Left ventricle myocardium superior (tissue), 1 donor: ENCODE results near the gene GNAQ. TPM values are rescaled to one million over a fixed set of nuclear protein-coding genes. Genes with fewer than 3 reads are reported as not detected.
"Not testable (repeated sequence)": the region's sequence is repeated elsewhere in the genome, so short reads cannot be mapped to it uniquely, and the experiment has no call there.

Experiments used
- ATAC-seq: fragments of 200-7000 bp; cut with Tn5 transposase; one replicate; pipeline ENCODE4 v1.9.1; 2020; ENCODE audit warnings: mild to moderate bottlenecking, moderate library complexity
- DNase-seq: peaks from one replicate; pipeline ENCODE4 v3.0.0-alpha.2; 2020
- intact Hi-C: fragments of 100-400 bp; cut with micrococcal nuclease; formaldehyde crosslinking; loops from one replicate; pipeline ENCODE4 v1.11.0; 2022
- total RNA-seq: library from RNA; stranded (reverse); fragmentation: NEBNext Ultra II Directional; extraction: Animal tissue kit (Norgen Biotek cat#: 25700); gene quantifications from one replicate; pipeline ENCODE4 v1.2.1, GENCODE V29; 2021
- donor health status: DM: no; HTN: yes; CAD: no; lungs with severe emphysema.

Gene GNAQ
- total RNA-seq, 1 donor from 2014 or later, result 13.7 TPM

- ATAC-seq, result no peak
- intact Hi-C loops, result no loop called here
- no peak for DNase-seq
Measured at GRCh38 chr9:77712533-77713130, 319.0 kb downstream of the GNAQ start.

- intact Hi-C loops, result no loop called here
- no peak for DNase-seq
- no peak for ATAC-seq
Measured at GRCh38 chr9:77710965-77711648, 320.5 kb downstream of the GNAQ start.

GRCh38 chr9:77710316-77710715, 321.3 kb downstream of the GNAQ start:
- DNase-seq (no peak), ATAC-seq (no peak)
- intact Hi-C loops, result no loop called here

- DNase-seq, result no peak
- no peak for ATAC-seq
- intact Hi-C loops, result no loop called here
Measured at GRCh38 chr9:77708064-77708815, 323.4 kb downstream of the GNAQ start.

GRCh38 chr9:77707383-77708063, 324.1 kb downstream of the GNAQ start:
- DNase-seq (peak; percentile 46), ATAC-seq (peak; percentile 93)
- intact Hi-C loops, result no loop called here

GRCh38 chr9:77705636-77706035, 326.0 kb downstream of the GNAQ start:
- DNase-seq (no peak), ATAC-seq (no peak)
- intact Hi-C loops, result no loop called here

GRCh38 chr9:77702521-77703390, 328.9 kb downstream of the GNAQ start:
- ATAC-seq, DNase-seq, intact Hi-C loops: not testable (repeated sequence)

- no peak for DNase-seq
- intact Hi-C loops, result no loop called here
- ATAC-seq, result no peak
Measured at GRCh38 chr9:77697238-77697984, 334.2 kb downstream of the GNAQ start.

GRCh38 chr9:77690723-77691122, 340.9 kb downstream of the GNAQ start:
- intact Hi-C loops, ATAC-seq, DNase-seq: not testable (repeated sequence)

GRCh38 chr9:77690119-77690518, 341.5 kb downstream of the GNAQ start:
- ATAC-seq, DNase-seq, intact Hi-C loops: not testable (repeated sequence)

- DNase-seq, intact Hi-C loops, ATAC-seq: not testable (repeated sequence)
Measured at GRCh38 chr9:77687737-77688136, 343.9 kb downstream of the GNAQ start.

GRCh38 chr9:77680581-77680980, 351.0 kb downstream of the GNAQ start:
- no peak for ATAC-seq
- DNase-seq, result no peak
- intact Hi-C loops, result no loop called here

GRCh38 chr9:77679661-77680368, 351.8 kb downstream of the GNAQ start:
- no peak for ATAC-seq
- intact Hi-C loops, result no loop called here
- no peak for DNase-seq

GRCh38 chr9:77679088-77679487, 352.5 kb downstream of the GNAQ start:
- intact Hi-C loops, result no loop called here
- no peak for ATAC-seq
- no peak for DNase-seq

- DNase-seq (no peak), ATAC-seq (no peak)
- intact Hi-C loops, result no loop called here
Measured at GRCh38 chr9:77677957-77678535, 353.6 kb downstream of the GNAQ start.

- intact Hi-C loops, result no loop called here
- ATAC-seq, result no peak
Measured at GRCh38 chr9:77677397-77677796, 354.2 kb downstream of the GNAQ start.

More at GRCh38 chr9:77677397-77677796, 354.2 kb downstream of the GNAQ start:
- no peak for DNase-seq
